DND-41 (cell line): ENCODE measurements around the gene PPIF.

Experiments
- ATAC-seq: fragments of 200-7000 bp; cut with Tn5 transposase; 3 replicates; pipeline ENCODE4 v1.9.1; 2021; ENCODE audit warnings: low read depth; ENCODE audit not compliant: insufficient read depth
- DNase-seq: peaks from one replicate; pipeline ENCODE4 v3.0.0-alpha.2; 2020
- H2AFZ ChIP-seq: 2 replicates; pipeline ENCODE4 v1.6.0; 2012; ENCODE audit warnings: low read depth, low read length
- H3K27ac ChIP-seq: 2 replicates; pipeline ENCODE4 v1.5.1; 2012; ENCODE audit warnings: low read length, inconsistent platforms
- H3K27me3 ChIP-seq: fragments of 200-600 bp; sonication (generic); 2 replicates; pipeline ENCODE4 v1.6.0; 2012; ENCODE audit warnings: low read length, mild to moderate bottlenecking, inconsistent platforms; ENCODE audit not compliant: insufficient read depth, poor library complexity
- H3K36me3 ChIP-seq: 2 replicates; pipeline ENCODE4 v1.5.1; 2012; ENCODE audit warnings: low read length, inconsistent platforms; ENCODE audit not compliant: insufficient read depth
- H3K4me1 ChIP-seq: 2 replicates; pipeline ENCODE4 v1.5.1; 2012; ENCODE audit warnings: mild to moderate bottlenecking, low read length; ENCODE audit not compliant: insufficient read depth
- H3K4me2 ChIP-seq: 2 replicates; pipeline ENCODE4 v1.6.0; 2012; ENCODE audit warnings: mild to moderate bottlenecking, moderate library complexity, low read length, inconsistent platforms; ENCODE audit not compliant: insufficient read depth
- H3K4me3 ChIP-seq, 2 experiments: fragments of 200-600 bp in 1 of 2; shearing (Covaris generic) in 1 of 2; 2 replicates each; pipeline ENCODE4 v1.5.1; 2012 to 2016; ENCODE audit warnings: inconsistent platforms in 2 of 2, low read length in 2 of 2, mild to moderate bottlenecking in 2 of 2, low read depth in 1 of 2, moderate library complexity in 1 of 2
- H3K79me2 ChIP-seq: 2 replicates; pipeline ENCODE4 v1.6.0; 2012; ENCODE audit warnings: low read length, inconsistent platforms; ENCODE audit not compliant: insufficient read depth
- H3K9ac ChIP-seq: 2 replicates; pipeline ENCODE4 v1.6.0; 2012; ENCODE audit warnings: low read depth, mild to moderate bottlenecking, inconsistent platforms, low read length, moderate library complexity
- H3K9me3 ChIP-seq: 2 replicates; pipeline ENCODE4 v1.5.1; 2012; ENCODE audit warnings: low read length, moderate library complexity, mild to moderate bottlenecking, inconsistent platforms; ENCODE audit not compliant: insufficient read depth, severe bottlenecking
- H4K20me1 ChIP-seq: 2 replicates; pipeline ENCODE4 v1.6.0; 2012; ENCODE audit warnings: low read length; ENCODE audit not compliant: insufficient read depth
- CTCF ChIP-seq: IDR thresholded peaks from 2 replicates; pipeline ENCODE4 v1.5.1; 2012; ENCODE audit warnings: borderline replicate concordance, low read length, moderate library complexity, mild to moderate bottlenecking; ENCODE audit not compliant: poor library complexity, severe bottlenecking; ENCODE audit errors: extremely low read depth
- EZH2 ChIP-seq: IDR thresholded peaks from 3 replicates; pipeline ENCODE4 v1.6.1; 2012; ENCODE audit warnings: borderline replicate concordance, low read depth, mild to moderate bottlenecking, moderate library complexity, low read length, inconsistent platforms; ENCODE audit not compliant: severe bottlenecking

Gene PPIF

GRCh38 chr10:79399223-79399831 lies 52.1 kb downstream of the PPIF start:
- no peak overlapping the region for H3K4me2 ChIP-seq
- ATAC-seq (no peak), DNase-seq (no peak)
- H3K9me3 ChIP-seq = no peaks in the 10 kb centered on the region
- no peak for TF ChIP-seq CTCF
- no peak for TF ChIP-seq EZH2
- no peaks in the 10 kb centered on the region for H3K79me2 ChIP-seq
- H2AFZ ChIP-seq = no peak overlapping the region
- no peaks in the 10 kb centered on the region for H3K27me3 ChIP-seq
- no peak overlapping the region for H3K27ac ChIP-seq
- H3K4me3 ChIP-seq = no peak overlapping the region
- H3K36me3 ChIP-seq = no peaks in the 10 kb centered on the region
- no peaks in the 10 kb centered on the region for H3K4me1 ChIP-seq
- peaks cover 5% of the 10 kb centered on the region for H4K20me1 ChIP-seq
- H3K9ac ChIP-seq = no peak overlapping the region

DNA sequence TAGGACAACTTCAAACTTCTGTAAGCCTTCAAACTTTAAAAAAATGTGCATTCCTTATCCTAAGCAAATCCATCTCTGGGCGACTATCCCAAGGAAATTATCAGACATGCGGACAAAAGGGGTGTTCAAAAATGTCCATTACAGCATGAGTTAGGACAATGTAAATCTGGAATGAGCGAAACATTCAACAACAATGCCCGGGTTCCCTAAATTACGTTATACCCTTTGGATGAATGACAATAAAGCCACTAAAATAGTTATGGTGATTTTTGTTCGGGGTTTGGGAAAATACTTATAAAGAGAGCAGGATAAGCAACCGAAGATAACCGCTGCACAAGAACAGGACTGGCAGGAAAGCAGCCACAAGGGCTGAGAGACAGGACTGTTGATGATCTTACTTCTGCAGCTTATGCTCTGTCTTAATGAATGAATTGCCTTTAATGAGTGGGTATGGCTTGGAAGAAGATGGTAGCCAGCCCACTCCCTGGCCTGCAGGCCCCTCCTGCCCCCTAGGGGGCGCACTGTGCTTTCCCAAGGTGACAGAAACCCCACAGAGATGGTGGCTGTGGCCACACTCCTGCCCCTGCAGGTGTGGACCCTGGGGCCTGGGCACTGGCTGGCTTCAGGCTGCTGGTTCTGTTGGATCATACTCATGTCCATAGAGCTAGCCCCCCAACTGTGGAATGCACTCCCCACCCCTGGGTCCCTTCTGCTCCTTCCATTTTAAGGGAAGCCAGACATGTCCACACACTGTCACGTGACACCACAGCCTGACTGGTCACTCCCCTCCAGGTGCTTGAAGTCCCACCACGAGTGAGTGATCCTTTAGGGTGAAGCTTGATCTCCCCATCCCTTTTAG lies 53.1 kb downstream of the PPIF start:
- Histone ChIP-seq H3K4me1 (no peaks in the 10 kb centered on the region), H3K79me2 (no peaks in the 10 kb centered on the region), H3K36me3 (no peaks in the 10 kb centered on the region), H3K9ac (no peak overlapping the region), H3K4me3 (no peak overlapping the region), H3K9me3 (no peaks in the 10 kb centered on the region), H3K27me3 (no peaks in the 10 kb centered on the region), H3K4me2 (no peak overlapping the region), H3K27ac (no peak overlapping the region), H4K20me1 (peaks cover 5% of the 10 kb centered on the region), H2AFZ (no peak overlapping the region)
- ATAC-seq = peak; percentile 75; the same call in 2 of the 3 replicates
- peak; percentile 43 for DNase-seq
- TF ChIP-seq EZH2 (no peak), CTCF (peak; percentile 75)

GRCh38 chr10:79401015-79401921 lies 54.0 kb downstream of the PPIF start:
- DNase-seq = no peak
- H3K9ac ChIP-seq = no peak overlapping the region
- TF ChIP-seq EZH2 (no peak), CTCF (no peak)
- no peak overlapping the region for H3K4me2 ChIP-seq
- no peaks in the 10 kb centered on the region for H3K4me1 ChIP-seq
- H3K27me3 ChIP-seq = no peaks in the 10 kb centered on the region
- no peaks in the 10 kb centered on the region for H3K9me3 ChIP-seq
- no peak overlapping the region for H3K4me3 ChIP-seq
- peaks cover 5% of the 10 kb centered on the region for H4K20me1 ChIP-seq
- no peak for ATAC-seq
- H3K36me3 ChIP-seq = no peaks in the 10 kb centered on the region
- H2AFZ ChIP-seq = no peak overlapping the region
- H3K27ac ChIP-seq = no peak overlapping the region
- H3K79me2 ChIP-seq = no peaks in the 10 kb centered on the region
